Esophagus muscularis mucosa (tissue), 4 donors: Measurements from ENCODE around the gene VAPB. TPM values are rescaled to one million over a fixed set of nuclear protein-coding genes. Genes with fewer than 3 reads are reported as not detected.
A peak's percentile ranks its signal among the peaks of the same experiment; 100 is the strongest.

ENCODE experiments used
- DNase-seq: peaks from one replicate; pipeline ENCODE4 v3.0.0-alpha.2; 2017; ENCODE audit errors: extremely low spot score
- H3K27ac ChIP-seq, 4 donors: fragments of 200-600 bp; sonication (generic); replicated peaks in 1 of 4; 1 replicate in 3 of 4; 2 replicates in 1 of 4; pipeline ENCODE4 v1.5.1; 2016 to 2019; ENCODE audit warnings: mild to moderate bottlenecking in 1 of 4
- H3K27me3 ChIP-seq, 4 donors: fragments of 200-600 bp; sonication (generic); one replicate each; pipeline versions ENCODE4 v1.5.1 to v1.6.0; 2016 to 2019
- H3K36me3 ChIP-seq, 4 donors: fragments of 200-600 bp; sonication (generic); one replicate each; pipeline ENCODE4 v1.5.1; 2016 to 2019
- H3K4me1 ChIP-seq, 4 donors: fragments of 200-600 bp; sonication (generic); one replicate each; pipeline ENCODE4 v1.5.1; 2016 to 2019
- H3K4me3 ChIP-seq, 4 donors: fragments of 200-600 bp; sonication (generic); 1 replicate in 2 of 4; 2 replicates in 2 of 4; pipeline ENCODE4 v1.5.1; 2016 to 2019; ENCODE audit warnings: mild to moderate bottlenecking in 4 of 4, moderate library complexity in 1 of 4
- H3K9me3 ChIP-seq, 4 donors: fragments of 200-600 bp; sonication (generic); 1 replicate in 3 of 4; 2 replicates in 1 of 4; pipeline ENCODE4 v1.5.1; 2016 to 2019
- CTCF ChIP-seq, 3 experiments: fragments of 200-600 bp in 2 of 3; fragments of 450-650 bp in 1 of 3; sonication (generic) in 2 of 3; IDR thresholded peaks; one replicate each; pipeline ENCODE4 v1.5.1; 2017 to 2019; ENCODE audit warnings: antibody characterized with exemption in 3 of 3, mild to moderate bottlenecking in 2 of 3, moderate library complexity in 1 of 3
- EP300 ChIP-seq: sonication (generic); formaldehyde crosslinking; IDR thresholded peaks from one replicate; pipeline ENCODE4 v1.6.1; 2017; ENCODE audit warnings: antibody characterized with exemption
- POLR2A ChIP-seq: fragments of 450-650 bp; IDR thresholded peaks from one replicate; pipeline ENCODE4 v1.6.1; 2017; ENCODE audit warnings: antibody characterized with exemption, moderate library complexity, mild to moderate bottlenecking, low read depth
- POLR2AphosphoS5 ChIP-seq, 2 donors: sonication (generic); formaldehyde crosslinking; IDR thresholded peaks; one replicate each; pipeline ENCODE4 v1.6.1; 2017; ENCODE audit warnings: antibody characterized with exemption in 2 of 2
- WGBS: methylation state at CpG from one replicate; pipeline ENCODE4 v1.1.5; 2018; 5-methylcytosine and 5-hydroxymethylcytosine counted together
- intact Hi-C: fragments of 100-400 bp; cut with DNase I; formaldehyde crosslinking; loops from one replicate; pipeline ENCODE4 v1.15.1; 2023
- total RNA-seq, 4 donors: library from RNA; depleted of rRNA; stranded (reverse); fragments of >200 nt; gene quantifications; one replicate each; pipeline versions ENCODE4 v1.1.0 to v1.2.1, GENCODE V29; 2016

VAPB gene
- 10 to 100 TPM; 24.9 to 39.0 (median 28.3) TPM for total RNA-seq

- intact Hi-C loops: loop anchor here (5.0 kb wide), 1 partner anchor 77 kb away; no protein-coding TSS in a partner anchor
- peaks cover 38 to 48% (median 42%) of the 10 kb centered on the region in 4 donors for H3K4me1 ChIP-seq
- peak within 1 kb of the TSS; percentile 90 to 95 (median 93) for H3K27ac ChIP-seq
- peaks cover 0 to 4% (median 0%) of the 10 kb centered on the region in 4 donors for H3K36me3 ChIP-seq
- H3K27me3 ChIP-seq: no peaks in the 10 kb centered on the region
- peak; percentile 98 for DNase-seq
- WGBS: 0% methylated on average over 9 of the region's 51 CpGs
- H3K9me3 ChIP-seq: no peaks in the 10 kb centered on the region
- peak; percentile 43 for TF ChIP-seq POLR2A
- TF ChIP-seq POLR2AphosphoS5 (IDR thresholded peaks at IDR 0.05): peak; percentile 94 to 96
- peak in 2 of 3 experiments; percentile 10 for TF ChIP-seq CTCF (IDR thresholded peaks at IDR 0.05)
- peak; percentile 75 for TF ChIP-seq EP300
- peak within 1 kb of the TSS; percentile 78 to 85 (median 84) for H3K4me3 ChIP-seq
These were observed at the start of gene VAPB for GRCh38 chr20:58388882-58389323. TSS of gene VAPB (plus strand) at chr20:58389229. CDS start at chr20:58389460, 231 bp downstream.

GRCh38 chr20:58339741-58340140 is 49.3 kb upstream of the VAPB start:
- intact Hi-C loops: no loop called here
- H3K27me3 ChIP-seq: no peaks in the 10 kb centered on the region
- peaks cover 0 to 14% (median 12%) of the 10 kb centered on the region in 4 donors for H3K36me3 ChIP-seq
- peaks cover 0 to 14% (median 6%) of the 10 kb centered on the region in 4 donors for H3K4me1 ChIP-seq
- no peaks in the 10 kb centered on the region for H3K9me3 ChIP-seq
- TF ChIP-seq POLR2AphosphoS5 (IDR thresholded peaks at IDR 0.05): no peak
- WGBS: 98% methylated on average over 6 of the region's 6 CpGs
- no peak overlapping the region for H3K4me3 ChIP-seq
- no peak for DNase-seq
- H3K27ac ChIP-seq: no peak overlapping the region

- peaks cover 0 to 14% (median 6%) of the 10 kb centered on the region in 4 donors for H3K4me1 ChIP-seq
- no peak overlapping the region for H3K4me3 ChIP-seq
- TF ChIP-seq POLR2A (no peak), CTCF (IDR thresholded peaks at IDR 0.05) (no peak), POLR2AphosphoS5 (IDR thresholded peaks at IDR 0.05) (no peak), EP300 (no peak)
- no peaks in the 10 kb centered on the region for H3K9me3 ChIP-seq
- no peaks in the 10 kb centered on the region for H3K27me3 ChIP-seq
- no peak for DNase-seq
- intact Hi-C loops: no loop called here
- peaks cover 0 to 18% (median 13%) of the 10 kb centered on the region in 4 donors for H3K36me3 ChIP-seq
- WGBS: 67% methylated on average over 3 of the region's 4 CpGs
- H3K27ac ChIP-seq: no peak overlapping the region
These were observed 48.9 kb upstream of the VAPB start for GRCh38 chr20:58340151-58340550.

- 88% methylated on average over 2 of the region's 2 CpGs for WGBS
- H3K27ac ChIP-seq: no peak overlapping the region
- TF ChIP-seq POLR2AphosphoS5 (IDR thresholded peaks at IDR 0.05): no peak
- no peak for TF ChIP-seq CTCF (IDR thresholded peaks at IDR 0.05)
- TF ChIP-seq POLR2A: no peak
- TF ChIP-seq EP300: no peak
- intact Hi-C loops: no loop called here
- H3K4me1 ChIP-seq: peaks cover 0 to 14% (median 6%) of the 10 kb centered on the region in 4 donors
- no peak for DNase-seq
- H3K4me3 ChIP-seq: no peak overlapping the region
- H3K27me3 ChIP-seq: no peaks in the 10 kb centered on the region
- H3K9me3 ChIP-seq: no peaks in the 10 kb centered on the region
- H3K36me3 ChIP-seq: peaks cover 3 to 25% (median 20%) of the 10 kb centered on the region in 4 donors
These were observed 48.2 kb upstream of the VAPB start for GRCh38 chr20:58340853-58341252.

- H3K4me1 ChIP-seq: peaks cover 0 to 14% (median 6%) of the 10 kb centered on the region in 4 donors
- no peaks in the 10 kb centered on the region for H3K9me3 ChIP-seq
- no peaks in the 10 kb centered on the region for H3K27me3 ChIP-seq
- no peak for DNase-seq
- TF ChIP-seq CTCF (IDR thresholded peaks at IDR 0.05): no peak
- no peak for TF ChIP-seq POLR2A
- no peak for TF ChIP-seq EP300
- no peak for TF ChIP-seq POLR2AphosphoS5 (IDR thresholded peaks at IDR 0.05)
- intact Hi-C loops: no loop called here
- WGBS: 90% methylated on average over 3 of the region's 3 CpGs
- no peak overlapping the region for H3K27ac ChIP-seq
- peaks cover 6 to 34% (median 28%) of the 10 kb centered on the region in 4 donors for H3K36me3 ChIP-seq
- H3K4me3 ChIP-seq: no peak overlapping the region
These were observed 46.7 kb upstream of the VAPB start for GRCh38 chr20:58342104-58342945.
